GM19351 (cell line): ENCODE measurements around the gene FCN3.
A peak's percentile ranks its signal among the peaks of the same experiment; 100 is the strongest.
"Not testable (repeated sequence)": the region's sequence is repeated elsewhere in the genome, so short reads cannot be mapped to it uniquely, and the experiment has no call there.

Experiments used
- ATAC-seq: cut with Tn5 transposase; IDR thresholded peaks from one replicate; pipeline ENCODE4 v1.9.1; 2021; ENCODE audit warnings: mild to moderate bottlenecking, moderate library complexity; ENCODE audit not compliant: unreplicated experiment

FCN3 gene

DNA sequence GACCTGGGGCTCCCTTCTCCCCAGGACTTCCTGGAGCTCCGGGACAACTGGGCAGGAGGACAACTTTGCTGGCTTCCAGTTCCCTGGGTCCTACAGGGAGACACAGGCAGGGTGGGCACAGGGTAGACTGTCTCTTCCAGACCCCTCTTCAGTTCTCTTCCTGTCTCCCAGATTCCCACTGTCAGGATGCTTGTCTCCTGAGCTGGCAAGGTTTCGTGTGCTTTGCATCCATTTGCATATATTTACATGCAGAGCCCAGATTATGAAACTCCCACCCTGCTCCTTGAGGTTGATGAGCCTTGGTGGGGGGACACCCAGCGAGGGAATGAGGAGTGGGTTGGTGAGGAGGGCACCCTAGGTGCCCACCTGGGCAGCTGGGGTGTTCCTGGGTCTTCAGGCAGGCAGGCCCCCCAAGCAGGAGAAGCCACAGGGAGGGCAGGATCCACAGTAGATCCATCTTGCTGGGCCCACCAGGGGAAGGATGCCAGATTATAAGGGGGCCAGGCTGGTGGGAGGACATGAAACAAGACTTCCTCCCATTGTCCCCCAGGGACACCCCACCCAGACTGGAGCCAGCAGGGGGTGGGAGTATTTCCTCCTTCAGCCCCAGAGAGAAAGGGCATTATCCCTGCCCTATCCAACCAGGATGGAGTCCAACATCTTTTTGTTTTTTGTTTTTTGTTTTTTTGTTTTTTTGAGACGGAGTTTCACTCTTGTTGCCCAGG is at the start of gene FCN3:
Gene FCN3, minus strand, starts transcription at position 463 of the 725 bp plus-strand sequence. Its CDS starts 6 bp downstream, at position 457.
- ATAC-seq = no peak

DNA sequence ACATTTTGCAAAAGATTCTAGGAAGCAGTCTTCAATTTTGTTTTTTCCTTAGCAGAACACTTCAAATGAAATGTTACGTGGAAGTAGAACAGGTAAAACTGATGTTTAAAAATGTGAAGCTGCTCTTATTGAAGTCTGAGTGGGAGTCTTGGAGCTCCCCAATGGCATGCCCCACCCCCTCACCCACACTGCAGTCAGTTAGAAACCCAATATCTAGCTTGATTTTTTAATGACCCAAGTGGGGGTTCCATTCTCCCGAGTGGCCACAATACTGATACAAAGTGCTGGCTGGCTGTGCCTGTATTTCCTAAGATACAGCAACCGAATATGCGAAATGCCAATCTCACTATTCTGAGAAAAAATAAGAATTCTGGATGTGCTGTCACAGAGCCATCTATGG is 49.1 kb upstream of the FCN3 start:
- no peak for ATAC-seq

DNA sequence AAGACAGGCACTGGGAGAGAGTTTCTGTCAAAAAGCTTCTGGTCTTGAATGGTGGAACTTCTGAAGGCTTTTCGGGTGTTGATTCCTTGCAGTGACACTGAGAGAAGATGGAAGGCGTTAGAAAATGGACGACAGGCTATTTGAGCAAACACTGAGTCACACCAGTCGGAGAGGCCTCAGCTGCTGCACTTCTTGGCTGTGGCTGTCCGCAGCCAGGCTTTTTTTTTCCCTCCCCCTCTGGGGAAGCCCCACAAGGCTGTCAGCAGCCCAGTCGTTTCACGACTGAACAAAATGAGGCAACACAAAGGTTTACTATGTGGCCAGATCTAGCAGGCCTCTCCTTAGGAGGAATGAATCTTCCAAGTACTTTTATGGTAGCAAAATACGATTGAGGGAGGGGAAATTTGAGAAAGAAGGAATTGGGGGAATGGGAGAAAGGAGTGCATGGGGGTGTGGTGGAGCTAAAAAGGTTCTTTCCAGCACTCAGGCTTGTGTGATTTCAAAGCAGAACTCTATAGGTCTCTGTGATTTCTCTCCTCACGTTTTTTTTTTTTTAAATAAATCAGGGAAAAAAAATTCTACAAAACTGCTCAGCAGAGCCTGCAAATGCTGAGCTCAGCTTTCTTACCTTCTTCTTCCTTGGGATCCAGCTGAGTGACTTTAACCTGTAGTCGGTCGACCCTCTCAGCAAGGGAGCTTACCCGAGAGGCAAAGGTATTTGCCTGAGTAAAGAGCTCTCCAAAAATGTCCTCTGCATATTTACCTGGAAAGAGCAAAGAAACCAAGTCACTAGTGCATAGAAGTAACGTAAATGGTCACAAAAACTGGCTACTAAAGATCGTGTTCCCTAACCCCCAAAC is 43.9 kb upstream of the FCN3 start:
- peak; percentile 76 for ATAC-seq

DNA sequence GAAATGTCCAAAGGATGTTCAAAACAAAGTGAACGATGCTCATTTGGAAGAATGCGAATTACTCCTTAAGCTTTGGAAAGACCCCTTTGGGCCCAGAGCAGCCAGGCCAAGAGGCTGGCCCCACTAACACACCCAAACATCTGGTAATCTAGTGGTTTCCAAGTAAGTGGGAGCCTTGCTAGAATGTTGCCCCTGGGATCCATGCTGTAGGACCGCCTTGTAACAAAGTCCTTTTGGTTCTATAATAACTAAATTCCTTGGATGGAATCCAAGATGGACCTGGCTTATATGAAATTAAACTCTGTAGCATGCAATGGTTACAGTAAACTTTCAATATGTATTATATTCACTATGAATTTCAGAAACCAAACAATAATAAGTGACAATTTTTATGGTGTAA is 43.1 kb upstream of the FCN3 start:
- ATAC-seq = no peak

DNA sequence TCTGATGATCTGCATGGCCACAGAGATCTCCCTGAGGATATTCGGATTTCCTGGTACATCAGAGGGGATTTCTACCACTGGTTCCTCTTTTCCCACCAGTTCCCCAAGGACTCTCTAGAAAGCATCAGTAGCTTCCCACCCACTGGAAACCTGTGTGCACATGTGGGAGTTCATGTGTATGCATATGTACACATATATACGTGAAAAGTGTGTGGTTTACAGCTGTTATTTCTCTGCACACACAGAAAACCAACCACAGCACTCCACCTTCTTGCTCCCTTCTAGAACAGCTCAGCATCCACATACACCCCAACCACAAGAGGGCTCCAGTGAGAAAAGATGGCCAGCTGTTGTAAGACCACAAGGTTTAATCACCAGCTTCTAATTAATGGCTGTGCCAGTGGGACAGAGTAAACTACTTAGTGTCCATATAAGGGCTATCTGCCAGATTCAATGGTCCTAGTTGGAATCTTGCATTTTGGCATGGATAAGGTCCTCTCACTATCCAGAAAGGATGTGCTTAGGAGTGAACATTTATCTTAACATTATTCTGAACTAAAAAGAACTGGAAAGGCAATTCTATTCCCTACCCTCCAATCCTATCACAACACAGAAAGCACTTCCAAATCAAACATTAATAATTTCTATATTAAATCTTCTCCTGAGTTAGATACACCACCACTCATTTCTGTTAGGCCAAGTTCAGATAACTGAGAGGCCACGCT is 41.9 kb upstream of the FCN3 start:
- peak; percentile 39 for ATAC-seq

DNA sequence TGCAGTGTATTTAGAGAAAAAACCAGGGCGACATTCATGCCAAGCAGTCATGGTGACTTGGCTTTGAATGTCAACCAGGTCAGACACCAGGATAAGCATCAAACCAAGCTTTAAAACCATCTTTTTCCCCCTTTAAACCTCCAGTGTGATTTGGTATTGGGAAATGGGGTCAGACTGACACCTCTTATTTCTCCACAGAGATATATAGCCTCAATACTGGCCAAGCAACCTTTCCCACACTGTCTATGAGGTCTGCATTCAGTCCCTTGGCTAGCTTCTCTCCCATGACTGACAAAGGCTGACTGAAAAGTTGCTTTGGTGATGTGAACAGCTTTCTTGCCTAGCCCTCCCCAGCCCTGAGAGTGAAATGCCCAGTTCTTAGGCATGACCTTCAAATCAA is 39.5 kb upstream of the FCN3 start:
- ATAC-seq = no peak

DNA sequence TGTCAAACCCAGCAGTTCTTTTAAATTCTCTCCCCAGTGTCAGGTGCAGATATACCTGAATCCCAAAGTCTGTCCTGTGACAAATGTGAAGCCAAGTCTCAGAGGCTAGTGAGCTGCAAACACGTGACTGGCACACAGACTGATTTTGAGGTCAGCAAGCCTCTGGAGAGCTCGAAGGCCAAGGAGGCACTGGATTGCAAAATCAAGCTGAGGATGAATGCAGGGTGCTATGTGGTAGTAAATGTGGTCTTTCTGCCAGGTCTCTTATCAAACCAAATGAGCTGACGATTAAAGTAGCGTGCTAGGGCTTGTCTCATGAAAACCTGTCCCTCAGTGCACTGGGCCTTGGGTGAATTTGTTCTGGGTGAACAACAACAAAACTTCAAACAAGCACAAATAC is 38.4 kb upstream of the FCN3 start:
- ATAC-seq = no peak

DNA sequence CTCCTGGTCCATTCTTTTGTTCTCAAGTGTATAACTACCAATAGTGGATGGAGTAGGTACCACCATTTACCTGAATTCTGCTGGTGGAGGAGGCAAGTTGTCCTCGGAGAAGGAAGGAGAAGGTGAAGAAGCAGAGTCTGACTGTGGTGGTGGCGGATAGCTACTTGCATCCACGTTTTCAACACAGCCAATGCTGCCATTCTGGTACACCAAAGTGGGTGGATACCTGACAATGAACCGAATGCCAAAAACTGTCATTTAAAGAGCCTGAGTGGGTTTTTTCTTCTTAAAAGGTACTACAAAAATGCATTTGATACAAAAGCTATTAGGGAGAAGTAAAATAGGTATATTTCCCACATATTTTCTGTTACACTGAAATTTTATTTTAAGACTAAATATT is 37.9 kb upstream of the FCN3 start:
- no peak for ATAC-seq

DNA sequence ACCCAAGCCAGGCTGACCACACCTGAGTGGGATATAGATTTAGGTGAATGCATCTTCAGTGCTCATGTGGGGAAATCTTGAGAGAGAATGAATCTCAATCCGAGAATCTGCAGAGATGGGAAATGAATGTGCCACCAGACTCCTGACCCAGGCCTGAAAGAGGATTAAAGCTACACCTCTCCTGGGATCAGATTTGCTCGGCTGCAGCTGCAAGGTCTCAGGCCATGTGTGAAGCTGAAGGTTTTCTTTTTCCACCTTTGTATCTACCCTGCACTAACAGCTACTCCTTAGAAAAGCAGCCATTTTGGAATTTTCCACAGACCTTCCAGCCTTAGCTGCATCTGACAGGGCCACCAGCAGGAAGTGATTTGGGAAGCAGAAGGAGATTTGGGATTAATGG is 36.1 kb upstream of the FCN3 start:
- ATAC-seq = no peak

DNA sequence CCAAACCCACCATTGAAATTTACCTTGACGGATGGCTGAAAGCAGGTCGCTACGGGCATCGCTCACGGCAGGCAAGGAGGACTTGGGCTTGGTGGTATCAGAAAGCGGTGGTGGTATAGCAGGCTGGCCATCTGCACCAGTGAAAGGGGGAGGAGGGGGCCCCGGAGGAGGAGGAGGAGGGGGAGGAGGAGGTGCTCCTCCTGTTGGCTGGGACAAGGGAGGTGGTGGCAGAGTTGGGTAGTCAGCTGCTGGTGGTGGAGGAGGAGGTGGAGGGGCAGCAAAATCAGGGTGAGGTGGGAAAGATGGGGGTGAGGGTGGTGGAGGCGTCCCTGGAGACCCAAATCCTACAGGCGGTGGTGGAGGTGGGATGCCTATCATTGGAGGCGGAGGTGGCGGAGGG is 35.0 kb upstream of the FCN3 start:
- no peak for ATAC-seq

DNA sequence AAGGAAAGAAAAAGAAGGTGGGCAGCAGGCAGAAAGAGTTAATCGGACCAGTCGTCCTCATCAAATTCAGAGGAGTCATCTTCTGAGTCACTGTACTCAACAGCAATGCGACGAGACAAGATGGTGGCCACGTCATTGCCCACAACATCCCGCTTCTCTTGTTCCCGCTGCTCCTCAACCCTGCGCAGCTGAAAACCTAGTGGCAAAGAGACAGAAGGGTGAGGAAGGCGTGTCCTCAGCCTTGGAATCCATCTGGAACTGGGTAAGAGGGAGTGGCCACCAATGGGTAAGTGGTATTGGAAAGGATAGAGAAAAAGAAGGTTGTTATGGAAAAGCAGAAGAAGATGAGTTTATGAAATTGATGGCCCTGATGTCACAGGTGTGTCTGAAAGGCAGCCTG is 33.5 kb upstream of the FCN3 start:
- ATAC-seq = no peak

DNA sequence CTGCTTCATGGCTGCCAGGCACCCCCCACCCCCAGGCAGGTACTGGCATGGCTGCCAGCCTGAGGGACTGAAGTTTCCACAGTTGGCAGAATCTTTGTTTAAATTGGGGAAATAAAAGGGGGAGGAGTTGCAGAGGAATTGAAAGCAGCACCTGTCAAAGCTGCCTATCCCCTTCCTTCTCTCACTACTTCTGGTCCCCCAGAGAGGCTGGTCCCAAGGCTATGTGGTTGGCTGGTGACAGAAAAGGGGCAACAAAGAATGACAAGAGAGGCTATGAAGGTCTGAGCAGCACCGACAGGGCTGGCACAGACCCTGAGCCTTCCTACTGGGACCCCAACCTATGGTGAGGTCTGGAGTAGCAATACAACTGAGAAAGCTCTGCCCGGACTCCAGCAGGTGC is 32.2 kb upstream of the FCN3 start:
- ATAC-seq = not testable (repeated sequence)

DNA sequence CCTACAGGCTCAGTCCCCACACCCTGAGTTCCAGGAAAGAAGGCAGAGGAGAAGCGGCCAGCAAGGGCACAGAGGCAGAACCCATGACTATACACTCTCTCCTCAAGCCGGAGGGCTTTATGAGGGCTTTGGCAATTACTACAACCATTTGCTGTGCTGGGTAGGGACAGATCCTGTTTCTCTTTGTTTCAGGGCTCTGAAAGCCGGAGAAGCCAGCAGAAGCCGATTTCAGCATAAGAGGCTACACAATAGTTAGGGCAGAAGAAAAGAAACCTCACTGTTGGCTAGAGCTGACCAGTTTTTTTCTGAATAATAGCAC is 31.7 kb upstream of the FCN3 start:
- no peak for ATAC-seq

DNA sequence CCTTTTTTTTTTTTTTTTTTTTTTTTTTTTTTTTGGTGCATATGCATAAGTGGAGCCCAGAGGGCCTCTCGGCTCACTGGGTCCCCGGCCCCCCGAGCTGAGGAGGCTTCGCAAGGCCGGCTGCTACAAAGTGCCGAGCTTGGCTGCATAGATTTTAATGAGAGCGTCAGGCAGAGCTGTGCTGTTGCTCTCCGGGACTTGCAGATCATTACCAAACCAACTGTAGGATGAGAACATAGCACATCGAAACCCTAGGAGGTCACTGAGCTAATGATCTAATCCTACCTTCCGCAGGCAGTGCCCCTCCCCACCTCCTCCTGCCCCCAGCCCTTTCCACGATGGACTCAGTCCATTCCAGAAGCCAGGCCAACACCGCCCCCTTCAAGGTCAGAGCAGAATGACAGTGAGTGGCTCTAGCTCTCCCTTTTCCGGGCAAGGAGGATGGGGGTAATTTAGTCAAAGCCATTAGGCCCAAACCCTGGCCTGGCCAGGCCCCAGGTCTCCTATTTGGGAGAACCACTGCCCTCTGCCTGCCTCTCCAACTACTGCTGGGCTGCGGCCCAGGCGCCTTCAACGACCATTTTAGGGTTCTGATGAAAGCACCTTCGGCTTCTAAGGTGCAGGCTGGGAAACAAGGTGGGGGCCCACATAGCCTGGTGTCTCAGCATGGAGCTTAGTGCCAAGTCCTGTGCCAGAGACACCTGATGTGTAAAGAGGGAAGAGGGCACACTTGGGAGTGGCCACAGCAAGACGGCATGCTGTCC is 31.2 kb upstream of the FCN3 start:
- not testable (repeated sequence) for ATAC-seq

DNA sequence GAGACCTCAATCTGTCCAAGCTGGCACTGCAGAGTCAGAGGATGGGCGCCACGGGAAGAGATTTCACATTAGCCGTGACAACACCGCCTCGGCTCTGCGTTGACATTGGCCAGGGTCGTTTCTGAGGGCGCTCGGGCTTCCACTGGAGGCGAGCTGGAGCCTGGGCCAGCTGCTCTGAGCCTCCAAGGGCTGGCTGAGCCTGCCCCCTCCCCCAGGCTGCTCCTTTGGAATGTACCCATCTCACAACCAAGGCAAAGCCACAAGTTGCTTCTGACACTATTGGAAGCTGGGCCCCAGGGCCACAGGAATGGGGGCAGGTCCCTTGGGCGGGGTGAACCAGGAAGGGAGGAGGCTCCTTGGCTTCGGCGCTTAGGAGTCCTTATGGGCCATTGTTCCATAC is 30.4 kb upstream of the FCN3 start:
- no peak for ATAC-seq

DNA sequence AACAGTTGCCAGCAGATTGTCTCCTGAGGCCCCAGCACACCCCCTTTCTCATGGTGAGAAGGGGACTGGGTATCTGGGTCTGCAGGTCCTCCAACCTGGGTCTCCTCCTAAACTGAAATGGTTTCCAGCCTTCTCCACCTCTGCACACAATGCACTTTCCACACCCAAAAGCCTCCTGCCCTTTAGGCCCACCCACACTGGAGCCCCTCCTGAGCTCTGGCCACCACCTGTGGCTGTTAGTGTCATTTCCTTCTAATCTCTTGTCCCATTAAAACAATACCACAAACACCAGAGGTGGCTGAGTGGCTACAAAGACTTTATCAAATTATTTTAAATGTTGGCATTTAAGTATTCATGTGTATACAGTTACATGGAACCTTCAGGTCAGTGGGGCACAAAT is 29.3 kb upstream of the FCN3 start:
- ATAC-seq = no peak

DNA sequence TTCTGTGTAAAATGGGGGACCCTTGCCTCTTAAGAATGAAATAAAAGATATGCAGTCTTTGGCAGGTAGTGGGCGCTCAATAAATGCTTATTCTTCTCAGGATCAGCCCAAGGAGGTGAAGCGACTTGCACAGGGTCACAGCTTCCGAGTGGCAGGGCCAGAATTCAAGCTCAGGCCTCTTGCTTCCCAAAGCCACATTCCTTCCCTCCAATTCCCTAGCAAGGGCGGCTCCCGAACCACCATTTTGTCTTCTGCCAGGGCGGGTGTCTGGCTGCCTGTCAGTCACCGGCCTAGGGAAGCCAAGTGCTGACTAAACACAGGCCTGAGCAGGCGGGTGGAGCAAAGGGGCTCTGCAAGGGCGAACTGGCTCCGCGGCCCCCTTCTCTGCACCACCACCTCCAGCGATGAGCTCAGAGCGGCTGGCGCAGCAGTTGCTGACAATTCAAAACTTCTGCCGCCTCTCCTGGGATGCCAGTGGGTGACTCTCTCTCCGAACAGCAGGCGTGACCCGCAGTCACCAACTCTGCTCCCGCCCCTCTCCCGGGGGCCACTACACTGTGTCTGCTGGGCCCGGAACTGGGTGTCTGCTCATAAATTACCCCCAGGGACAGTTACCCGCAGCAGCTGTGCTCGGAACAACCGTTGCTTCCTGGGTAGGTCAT is 28.6 kb upstream of the FCN3 start:
- no peak for ATAC-seq

DNA sequence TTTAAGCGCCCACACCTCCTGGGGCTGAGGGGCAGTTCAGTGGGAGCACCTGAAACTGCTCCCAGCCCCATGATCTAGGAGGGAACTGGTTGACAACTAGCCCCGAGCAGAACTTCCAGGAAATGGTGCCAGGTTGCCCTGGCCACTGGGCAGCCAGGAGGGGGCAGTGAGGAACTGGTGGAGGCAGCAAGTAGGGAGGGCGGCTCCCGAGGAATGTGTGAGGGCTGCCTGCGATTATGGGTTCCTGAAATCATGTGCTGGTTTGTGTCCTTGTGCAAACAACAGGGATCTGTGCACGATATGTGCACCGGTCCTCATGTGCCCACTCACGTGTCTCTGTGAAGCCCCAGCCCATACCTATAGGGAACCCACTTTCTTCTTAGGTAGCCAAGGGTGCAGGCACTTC is 27.7 kb upstream of the FCN3 start:
- no peak for ATAC-seq

DNA sequence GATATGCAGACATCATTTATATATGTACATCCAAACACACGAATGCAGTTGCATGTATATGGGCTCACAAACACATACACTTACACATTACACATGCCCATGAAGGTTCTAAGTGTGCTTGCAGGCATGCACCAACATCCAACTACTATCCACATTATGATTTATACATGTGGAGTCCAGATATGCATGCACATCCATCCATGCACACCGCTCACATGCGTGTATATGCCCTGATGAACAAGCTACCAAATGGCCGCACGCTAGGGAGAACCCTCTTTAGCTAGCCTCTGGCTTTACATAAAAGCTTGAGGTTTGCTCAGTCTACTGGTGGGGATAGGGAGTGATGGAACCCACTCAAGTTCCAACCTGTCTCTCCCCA is 26.3 kb upstream of the FCN3 start:
- no peak for ATAC-seq

DNA sequence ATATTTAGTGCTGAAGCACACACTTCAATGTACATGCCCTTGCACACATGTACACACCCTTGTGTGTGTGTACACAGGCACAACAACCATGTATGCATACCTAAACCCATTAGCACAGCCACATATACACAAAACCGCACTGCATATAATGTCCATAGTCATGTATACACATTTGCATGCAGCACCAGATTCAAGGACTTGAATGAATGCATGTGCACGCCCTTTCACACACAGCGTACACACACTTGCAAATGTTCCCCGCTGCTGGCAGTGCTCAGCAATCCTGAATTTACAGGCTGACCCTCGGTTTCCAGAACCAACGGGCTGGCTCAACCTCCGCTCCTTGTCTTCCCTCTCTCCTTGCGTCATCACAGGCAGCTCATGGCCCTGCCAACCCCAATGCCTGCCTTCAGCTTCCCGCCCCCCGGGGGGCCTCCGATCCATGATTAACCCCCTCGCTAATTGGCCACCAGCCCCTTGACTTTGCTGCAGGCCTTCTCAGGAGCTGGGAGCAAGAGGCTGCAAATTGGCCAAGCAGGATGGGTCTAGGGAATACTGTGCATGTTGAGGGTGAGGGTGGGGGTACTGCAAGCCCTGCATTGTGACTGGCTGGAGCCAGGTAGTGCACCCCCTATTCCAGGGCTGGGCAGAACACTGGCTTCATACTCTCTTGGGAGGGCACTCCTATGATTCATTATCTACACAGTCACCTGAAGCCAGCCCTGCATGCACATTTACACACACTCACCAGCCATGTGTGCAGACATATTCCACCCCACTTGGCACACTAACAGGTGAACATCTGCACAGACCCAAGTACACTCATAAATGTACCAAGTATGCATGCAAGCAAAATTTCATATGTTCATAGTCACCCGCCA is 25.7 kb upstream of the FCN3 start:
- no peak for ATAC-seq
